DOHH2 (cell line): Measurements from ENCODE around the gene CDHR3.

ENCODE experiments used
- H3F3A ChIP-seq: fragments of 200-600 bp; sonication (generic), shearing (Covaris generic); 2 replicates; pipeline ENCODE4 v1.6.0; 2016; ENCODE audit warnings: antibody characterized with exemption, mild to moderate bottlenecking; ENCODE audit not compliant: control insufficient read depth, insufficient read depth
- H3K27ac ChIP-seq: fragments of 200-600 bp; sonication (generic); 2 replicates; pipeline ENCODE4 v1.5.1; 2014; ENCODE audit warnings: low read depth, mild to moderate bottlenecking, low read length, moderate library complexity
- H3K27me3 ChIP-seq: fragments of 200-600 bp; sonication (generic); 2 replicates; pipeline ENCODE4 v1.6.1; 2014; ENCODE audit warnings: mild to moderate bottlenecking, low read length, mixed read lengths; ENCODE audit not compliant: control insufficient read depth
- H3K36me3 ChIP-seq: fragments of 200-600 bp; sonication (generic); 2 replicates; pipeline ENCODE4 v1.6.1; 2014; ENCODE audit warnings: mild to moderate bottlenecking, low read length, moderate library complexity, mixed read lengths; ENCODE audit not compliant: control insufficient read depth
- H3K4me1 ChIP-seq: fragments of 200-600 bp; sonication (generic); 2 replicates; pipeline ENCODE4 v1.6.1; 2014; ENCODE audit warnings: mild to moderate bottlenecking, low read length, mixed read lengths; ENCODE audit not compliant: control insufficient read depth
- H3K4me2 ChIP-seq: fragments of 200-600 bp; sonication (generic); 2 replicates; pipeline ENCODE4 v1.6.0; 2014; ENCODE audit warnings: mild to moderate bottlenecking, low read length, moderate library complexity
- H3K4me3 ChIP-seq: fragments of 200-600 bp; sonication (generic); 2 replicates; pipeline ENCODE4 v1.5.1; 2014; ENCODE audit warnings: mild to moderate bottlenecking, low read length, mixed read lengths
- H3K79me2 ChIP-seq: fragments of 200-600 bp; sonication (generic); 2 replicates; pipeline ENCODE4 v1.6.1; 2014; ENCODE audit warnings: mild to moderate bottlenecking, low read length, mixed read lengths; ENCODE audit not compliant: control insufficient read depth
- H3K9me2 ChIP-seq: fragments of 200-600 bp; sonication (generic); replicated peaks from 2 replicates; pipeline ENCODE4 v1.6.1; 2014; ENCODE audit warnings: mild to moderate bottlenecking, low read length, mixed read lengths; ENCODE audit not compliant: control insufficient read depth
- H3K9me3 ChIP-seq: fragments of 200-600 bp; sonication (generic); 2 replicates; pipeline ENCODE4 v1.6.1; 2014; ENCODE audit warnings: antibody characterized with exemption, low read length, mixed read lengths; ENCODE audit not compliant: control insufficient read depth, insufficient read depth
- H4K20me1 ChIP-seq: fragments of 200-600 bp; sonication (generic); 2 replicates; pipeline ENCODE4 v1.6.0; 2014; ENCODE audit warnings: low read depth, mild to moderate bottlenecking, antibody characterized with exemption, low read length, moderate library complexity; ENCODE audit not compliant: control insufficient read depth, insufficient read depth
- CTCF ChIP-seq: fragments of 200-600 bp; sonication (generic); IDR thresholded peaks from one replicate; pipeline ENCODE4 v1.5.1; 2014; ENCODE audit warnings: antibody characterized with exemption, mild to moderate bottlenecking, low read depth, low read length; ENCODE audit not compliant: poor library complexity, severe bottlenecking
- EZH2phosphoT487 ChIP-seq: fragments of 200-600 bp; sonication (generic); IDR thresholded peaks from 2 replicates; pipeline ENCODE4 v1.6.1; 2017; ENCODE audit warnings: borderline replicate concordance, mild to moderate bottlenecking, antibody characterized with exemption, low read length, moderate library complexity, mixed read lengths

CDHR3 gene

GRCh38 chr7:106010866-106011265, 47.8 kb downstream of the CDHR3 start:
- Histone ChIP-seq H3K79me2 (no peaks in the 10 kb centered on the region), H3K27ac (no peak overlapping the region), H3K27me3 (no peaks in the 10 kb centered on the region), H3K9me2 (no peaks in the 10 kb centered on the region), H3F3A (no peaks in the 10 kb centered on the region), H3K9me3 (peaks cover 16% of the 10 kb centered on the region), H3K4me3 (no peak overlapping the region), H3K36me3 (no peaks in the 10 kb centered on the region), H3K4me1 (peaks cover 33% of the 10 kb centered on the region), H4K20me1 (no peaks in the 10 kb centered on the region), H3K4me2 (no peak overlapping the region)
- no peak for TF ChIP-seq EZH2phosphoT487
- TF ChIP-seq CTCF = no peak

GRCh38 chr7:106012184-106012583, 49.1 kb downstream of the CDHR3 start:
- Histone ChIP-seq H3K9me3 (peaks cover 7% of the 10 kb centered on the region; the same call in 1 of the 2 replicates), H3K4me2 (no peak overlapping the region)
- no peak for TF ChIP-seq CTCF
- TF ChIP-seq EZH2phosphoT487 = no peak

GRCh38 chr7:106012935-106013439, 49.9 kb downstream of the CDHR3 start:
- TF ChIP-seq EZH2phosphoT487 = no peak

More at GRCh38 chr7:106012184-106012583, 49.1 kb downstream of the CDHR3 start:
- Histone ChIP-seq H3F3A (no peaks in the 10 kb centered on the region), H3K4me1 (peaks cover 36% of the 10 kb centered on the region), H3K27me3 (no peaks in the 10 kb centered on the region), H3K4me3 (no peak overlapping the region), H3K27ac (no peak overlapping the region), H3K9me2 (no peaks in the 10 kb centered on the region), H3K79me2 (no peaks in the 10 kb centered on the region), H3K36me3 (no peaks in the 10 kb centered on the region), H4K20me1 (no peaks in the 10 kb centered on the region)

GRCh38 chr7:106015381-106016218, 52.5 kb downstream of the CDHR3 start:
- Histone ChIP-seq H4K20me1 (no peaks in the 10 kb centered on the region), H3K9me2 (no peaks in the 10 kb centered on the region), H3K36me3 (no peaks in the 10 kb centered on the region), H3K4me2 (no peak overlapping the region), H3K79me2 (no peaks in the 10 kb centered on the region), H3K27ac (no peak overlapping the region), H3K4me1 (peaks cover 31% of the 10 kb centered on the region), H3K27me3 (no peaks in the 10 kb centered on the region), H3K4me3 (no peak overlapping the region), H3F3A (no peaks in the 10 kb centered on the region), H3K9me3 (no peaks in the 10 kb centered on the region)
- TF ChIP-seq EZH2phosphoT487 (no peak), CTCF (no peak)

More at GRCh38 chr7:106012935-106013439, 49.9 kb downstream of the CDHR3 start:
- Histone ChIP-seq H4K20me1 (no peaks in the 10 kb centered on the region), H3K4me2 (no peak overlapping the region), H3K4me1 (peaks cover 36% of the 10 kb centered on the region), H3K79me2 (no peaks in the 10 kb centered on the region), H3K4me3 (no peak overlapping the region), H3K9me3 (peaks cover 6% of the 10 kb centered on the region; the same call in 1 of the 2 replicates), H3K9me2 (no peaks in the 10 kb centered on the region), H3K27me3 (no peaks in the 10 kb centered on the region), H3F3A (no peaks in the 10 kb centered on the region), H3K27ac (no peak overlapping the region), H3K36me3 (no peaks in the 10 kb centered on the region)
